ENCODE data around the gene HPSE2. TPM values are rescaled to one million over a fixed set of nuclear protein-coding genes. Genes with fewer than 3 reads are reported as not detected.

The HPSE2 gene
- total and polyA plus RNA-seq, 7 experiments from 2014 or later = not detected

DNA sequence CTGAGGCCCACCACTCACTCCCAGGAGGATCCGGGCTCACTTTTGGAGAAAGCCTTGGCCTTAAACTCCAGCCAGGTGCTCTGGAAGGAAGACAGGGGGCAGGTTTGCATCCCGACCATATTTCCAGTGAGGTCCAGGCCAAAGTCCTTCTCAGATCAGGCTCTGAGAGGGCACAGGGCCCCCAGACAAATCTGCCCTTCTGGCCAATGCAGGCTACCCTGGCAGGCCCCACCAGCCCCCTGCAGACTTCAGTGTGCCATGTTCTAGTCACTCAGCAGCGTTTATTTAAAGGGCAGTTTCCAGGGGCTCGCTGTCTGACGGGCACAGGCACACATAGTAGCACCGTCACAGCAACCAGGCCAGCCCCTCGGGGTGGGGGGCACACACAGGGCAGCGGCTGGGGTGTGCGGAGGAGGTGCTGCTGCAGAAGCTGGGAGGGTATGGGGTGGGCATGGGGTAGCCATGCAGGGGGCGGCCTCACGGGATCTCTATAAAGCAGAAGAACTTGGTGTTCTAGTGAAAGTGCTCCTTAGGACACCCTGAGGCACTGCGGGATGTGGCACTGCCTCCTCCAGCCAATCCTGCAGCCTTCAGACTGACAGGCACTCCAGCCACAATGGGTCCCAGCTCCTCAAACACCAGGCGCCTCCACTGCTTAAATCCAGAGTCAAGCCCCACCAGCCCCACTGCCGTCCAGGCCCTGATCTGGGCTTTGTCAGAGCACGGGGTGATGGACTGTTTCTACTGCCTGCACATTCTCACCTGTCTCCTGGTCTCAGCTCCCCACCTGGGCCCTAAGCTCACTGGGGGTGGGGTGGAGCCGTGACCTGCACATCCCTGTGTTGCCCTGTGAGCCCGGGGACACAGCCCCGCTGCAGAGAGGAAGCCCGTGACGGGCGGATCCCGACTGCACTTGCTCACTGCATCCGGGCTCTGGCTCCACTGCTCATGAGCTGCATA is 811.1 kb downstream of the HPSE2 start:
- POLR2A ChIA-PET = no interaction called here
- Mint-ChIP-seq H3K27me3 (no peaks in the 10 kb centered on the region), H3K4me1 (no peaks in the 10 kb centered on the region), H3K4me3 (no peak overlapping the region), H3K27ac (peak overlapping the region in 2 of 9 donors; percentile 25 to 52), H3K9me3 (no peaks in the 10 kb centered on the region), H3K36me3 (peaks cover 0 to 17% (median 0%) of the 10 kb centered on the region in 5 donors)
- no peaks in the 10 kb centered on the region for H3K27me3 ChIP-seq (ENCODE audit: control insufficient read depth in 2 of 2, insufficient read depth in 2 of 2, low read length in 2 of 2)
- H3K27ac ChIP-seq (ENCODE audit: low read depth, low read length) = no peak overlapping the region
- intact Hi-C loops (cut with micrococcal nuclease) = no loop called here
- ATAC-seq (no peak), DNase-seq (no peak)
- H3K4me3 ChIP-seq (ENCODE audit: low read length) = no peak overlapping the region
- H3K4me1 ChIP-seq (ENCODE audit: control insufficient read depth in 2 of 2, insufficient read depth in 2 of 2, low read length in 2 of 2) = no peaks in the 10 kb centered on the region
- H3K9me3 ChIP-seq (ENCODE audit: control insufficient read depth in 2 of 3, low read length in 3 of 3) = no peaks in the 10 kb centered on the region
- CTCF ChIA-PET = interaction anchor here (0.6 to 2.7 kb wide), 3 partner anchors 10 to 1784 kb away, joined by 3 to 22 read pairs (median 7); no protein-coding TSS in a partner anchor
- H3K36me3 ChIP-seq (ENCODE audit: control insufficient read depth in 2 of 3, insufficient read depth in 3 of 3, low read length in 3 of 3) = peaks cover 0 to 72% (median 4%) of the 10 kb centered on the region in 3 experiments

DNA sequence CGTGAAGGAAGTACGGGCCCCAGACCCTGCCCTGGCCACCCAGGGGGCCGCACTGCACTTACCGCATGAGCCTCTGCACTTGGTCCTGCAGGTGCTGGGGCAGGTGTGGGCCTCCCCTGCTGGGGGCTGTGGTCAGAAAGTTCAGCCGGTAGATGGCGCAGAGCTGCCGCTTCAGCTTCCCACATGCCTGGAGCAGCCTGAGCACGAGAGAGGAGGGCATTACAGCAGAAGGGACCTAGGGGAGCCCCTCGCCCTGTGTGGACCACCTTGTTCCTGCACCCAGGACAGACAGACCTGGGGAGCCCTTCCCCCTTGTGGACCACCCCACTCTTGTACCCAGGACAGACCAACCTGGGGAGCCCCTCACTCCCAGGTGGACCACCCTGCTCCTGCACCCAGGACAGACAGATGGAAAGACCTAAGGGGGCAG is 811.9 kb downstream of the HPSE2 start:
- Histone ChIP-seq H3K9me3 (ENCODE audit: control insufficient read depth in 2 of 3, low read length in 3 of 3) (no peaks in the 10 kb centered on the region), H3K27me3 (ENCODE audit: control insufficient read depth in 2 of 2, insufficient read depth in 2 of 2, low read length in 2 of 2) (no peaks in the 10 kb centered on the region), H3K27ac (ENCODE audit: low read depth, low read length) (no peak overlapping the region), H3K4me3 (ENCODE audit: low read length) (no peak overlapping the region), H3K36me3 (ENCODE audit: control insufficient read depth in 2 of 3, insufficient read depth in 3 of 3, low read length in 3 of 3) (peaks cover 0 to 76% (median 7%) of the 10 kb centered on the region in 3 experiments), H3K4me1 (ENCODE audit: control insufficient read depth in 2 of 2, insufficient read depth in 2 of 2, low read length in 2 of 2) (no peaks in the 10 kb centered on the region)
- no peaks in the 10 kb centered on the region for H3K4me1 Mint-ChIP-seq
- peaks cover 0 to 23% (median 3%) of the 10 kb centered on the region in 5 donors for H3K36me3 Mint-ChIP-seq
- no peaks in the 10 kb centered on the region for H3K27me3 Mint-ChIP-seq
- no peak overlapping the region for H3K27ac Mint-ChIP-seq
- intact Hi-C loops (cut with micrococcal nuclease) = no loop called here
- ChIA-PET POLR2A (interaction anchor here (1.0 kb wide), 1 partner anchor 9 kb away, joined by 4 read pairs; the partner anchor contains the start of gene PYROXD2), CTCF (no interaction called here)
- no peak for DNase-seq
- no peak for ATAC-seq
- no peaks in the 10 kb centered on the region for H3K9me3 Mint-ChIP-seq
- no peak overlapping the region for H3K4me3 Mint-ChIP-seq

DNA sequence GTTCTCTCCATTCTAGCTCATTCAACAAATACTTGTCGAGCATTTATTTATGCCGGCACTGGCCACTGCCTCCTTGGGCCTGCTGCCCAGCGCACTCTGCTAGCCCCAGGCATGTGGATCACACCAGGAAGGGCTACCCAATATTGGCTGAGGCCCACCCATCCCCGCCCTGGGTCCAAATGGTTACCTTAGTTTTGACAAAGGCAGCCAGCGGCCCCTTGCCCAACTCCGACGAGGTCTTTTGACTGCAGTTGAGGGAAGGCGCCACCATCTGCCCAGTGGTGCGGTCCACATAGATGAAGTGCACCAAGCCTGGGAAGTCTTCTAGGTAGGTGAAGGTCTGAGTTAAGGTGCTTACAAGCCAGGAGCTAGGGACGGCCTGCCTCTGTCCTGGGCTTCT is 813.5 kb downstream of the HPSE2 start:
- Mint-ChIP-seq H3K36me3 (peaks cover 0 to 18% (median 3%) of the 10 kb centered on the region in 5 donors), H3K4me1 (no peaks in the 10 kb centered on the region), H3K27me3 (no peaks in the 10 kb centered on the region), H3K4me3 (no peak overlapping the region), H3K9me3 (no peaks in the 10 kb centered on the region), H3K27ac (no peak overlapping the region)
- H3K9me3 ChIP-seq (ENCODE audit: control insufficient read depth in 2 of 3, low read length in 3 of 3) = no peaks in the 10 kb centered on the region
- intact Hi-C loops (cut with micrococcal nuclease) = no loop called here
- CTCF ChIA-PET = no interaction called here
- POLR2A ChIA-PET = no interaction called here
- DNase-seq (no peak), ATAC-seq (no peak)
- no peaks in the 10 kb centered on the region for H3K27me3 ChIP-seq (ENCODE audit: control insufficient read depth in 2 of 2, insufficient read depth in 2 of 2, low read length in 2 of 2)
- peaks cover 0 to 79% (median 7%) of the 10 kb centered on the region in 3 experiments for H3K36me3 ChIP-seq (ENCODE audit: control insufficient read depth in 2 of 3, insufficient read depth in 3 of 3, low read length in 3 of 3)
- H3K4me1 ChIP-seq (ENCODE audit: control insufficient read depth in 2 of 2, insufficient read depth in 2 of 2, low read length in 2 of 2) = no peaks in the 10 kb centered on the region
- H3K27ac ChIP-seq (ENCODE audit: low read depth, low read length) = no peak overlapping the region
- H3K4me3 ChIP-seq (ENCODE audit: low read length) = no peak overlapping the region

DNA sequence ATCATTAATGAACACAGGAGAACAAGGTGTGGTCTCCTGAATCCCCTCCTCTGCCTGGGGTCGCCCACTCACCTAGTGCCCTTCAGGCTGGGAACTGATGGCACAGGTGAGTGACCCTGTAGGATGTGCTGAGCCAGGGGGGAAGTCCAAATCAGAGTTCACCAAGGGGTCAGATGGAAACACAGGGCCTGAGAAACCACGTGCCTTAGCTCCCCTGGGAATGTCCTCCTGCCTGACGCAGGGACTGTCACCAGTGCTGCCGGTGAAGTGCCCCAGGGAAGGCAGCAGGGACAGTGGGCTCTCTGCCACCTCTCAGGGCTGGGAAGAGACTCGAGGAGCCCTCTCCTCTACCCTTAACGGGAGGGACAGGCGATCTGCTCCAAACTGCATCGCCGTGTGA is 814.9 kb downstream of the HPSE2 start:
- ATAC-seq (no peak), DNase-seq (no peak)
- H3K27ac ChIP-seq (ENCODE audit: low read depth, low read length) = no peak overlapping the region
- ChIA-PET POLR2A (no interaction called here), CTCF (no interaction called here)
- Mint-ChIP-seq H3K4me3 (no peak overlapping the region), H3K36me3 (peaks cover 0 to 18% (median 3%) of the 10 kb centered on the region in 5 donors), H3K4me1 (peaks cover 0 to 2% (median 0%) of the 10 kb centered on the region in 7 donors), H3K27me3 (no peaks in the 10 kb centered on the region), H3K27ac (no peak overlapping the region), H3K9me3 (no peaks in the 10 kb centered on the region)
- no peaks in the 10 kb centered on the region for H3K27me3 ChIP-seq (ENCODE audit: control insufficient read depth in 2 of 2, insufficient read depth in 2 of 2, low read length in 2 of 2)
- intact Hi-C loops (cut with micrococcal nuclease) = no loop called here
- no peak overlapping the region for H3K4me3 ChIP-seq (ENCODE audit: low read length)
- H3K4me1 ChIP-seq (ENCODE audit: control insufficient read depth in 2 of 2, insufficient read depth in 2 of 2, low read length in 2 of 2) = no peaks in the 10 kb centered on the region
- H3K36me3 ChIP-seq (ENCODE audit: control insufficient read depth in 2 of 3, insufficient read depth in 3 of 3, low read length in 3 of 3) = peaks cover 0 to 76% (median 7%) of the 10 kb centered on the region in 3 experiments
- no peaks in the 10 kb centered on the region for H3K9me3 ChIP-seq (ENCODE audit: control insufficient read depth in 2 of 3, low read length in 3 of 3)

DNA sequence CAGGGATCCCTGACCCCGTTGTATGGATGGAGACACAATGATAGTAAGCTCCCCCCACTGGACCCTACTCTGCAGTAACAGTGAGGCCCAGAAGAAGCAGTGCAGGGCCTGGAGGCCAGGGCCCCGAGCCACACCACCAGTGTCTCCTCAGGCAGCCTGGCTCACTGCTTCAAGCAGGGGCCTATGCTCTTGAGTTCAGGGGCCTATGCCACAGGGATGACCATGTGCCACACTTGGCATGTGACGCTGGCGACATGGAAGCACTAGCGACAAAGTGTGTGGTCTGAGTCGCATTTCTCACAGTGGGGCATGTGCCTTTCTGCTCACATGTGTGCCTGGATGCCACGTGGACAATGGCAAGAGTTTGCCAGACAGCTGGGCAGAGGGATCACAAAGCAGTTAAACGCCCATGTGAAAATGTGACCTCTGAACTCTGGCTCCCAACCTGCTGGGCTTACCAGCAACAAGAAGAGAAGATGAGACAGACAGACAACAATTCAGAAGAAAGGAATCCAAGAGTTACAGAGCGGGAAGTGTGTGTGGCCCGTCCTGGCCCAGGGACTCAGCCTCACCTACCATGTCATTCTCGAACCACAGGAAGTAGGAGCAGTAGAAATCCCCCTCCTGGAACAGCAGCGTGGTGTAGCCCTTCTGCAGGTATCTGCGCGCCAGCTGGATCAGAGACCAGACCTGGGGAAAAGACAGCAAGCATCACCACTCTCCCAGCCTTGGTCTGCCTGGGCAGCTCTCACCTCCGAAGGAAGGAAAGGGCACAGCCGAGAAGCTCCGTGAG is 816.0 kb downstream of the HPSE2 start:
- no peak for DNase-seq
- ATAC-seq = no peak
- Mint-ChIP-seq H3K4me3 (no peak overlapping the region), H3K27ac (peak overlapping the region in 2 of 9 donors; percentile 59 to 63), H3K27me3 (no peaks in the 10 kb centered on the region), H3K4me1 (peaks cover 5 to 11% (median 7%) of the 10 kb centered on the region in 7 donors), H3K36me3 (peaks cover 0 to 18% (median 4%) of the 10 kb centered on the region in 5 donors), H3K9me3 (no peaks in the 10 kb centered on the region)
- CTCF ChIA-PET = no interaction called here
- intact Hi-C loops (cut with micrococcal nuclease) = no loop called here
- Histone ChIP-seq H3K36me3 (ENCODE audit: control insufficient read depth in 2 of 3, insufficient read depth in 3 of 3, low read length in 3 of 3) (peaks cover 0 to 68% (median 7%) of the 10 kb centered on the region in 3 experiments), H3K27me3 (ENCODE audit: control insufficient read depth in 2 of 2, insufficient read depth in 2 of 2, low read length in 2 of 2) (no peaks in the 10 kb centered on the region), H3K4me3 (ENCODE audit: low read length) (no peak overlapping the region), H3K27ac (ENCODE audit: low read depth, low read length) (no peak overlapping the region), H3K9me3 (ENCODE audit: control insufficient read depth in 2 of 3, low read length in 3 of 3) (no peaks in the 10 kb centered on the region), H3K4me1 (ENCODE audit: control insufficient read depth in 2 of 2, insufficient read depth in 2 of 2, low read length in 2 of 2) (peaks cover 0 to 6% of the 10 kb centered on the region in 2 donors)
- POLR2A ChIA-PET = no interaction called here

DNA sequence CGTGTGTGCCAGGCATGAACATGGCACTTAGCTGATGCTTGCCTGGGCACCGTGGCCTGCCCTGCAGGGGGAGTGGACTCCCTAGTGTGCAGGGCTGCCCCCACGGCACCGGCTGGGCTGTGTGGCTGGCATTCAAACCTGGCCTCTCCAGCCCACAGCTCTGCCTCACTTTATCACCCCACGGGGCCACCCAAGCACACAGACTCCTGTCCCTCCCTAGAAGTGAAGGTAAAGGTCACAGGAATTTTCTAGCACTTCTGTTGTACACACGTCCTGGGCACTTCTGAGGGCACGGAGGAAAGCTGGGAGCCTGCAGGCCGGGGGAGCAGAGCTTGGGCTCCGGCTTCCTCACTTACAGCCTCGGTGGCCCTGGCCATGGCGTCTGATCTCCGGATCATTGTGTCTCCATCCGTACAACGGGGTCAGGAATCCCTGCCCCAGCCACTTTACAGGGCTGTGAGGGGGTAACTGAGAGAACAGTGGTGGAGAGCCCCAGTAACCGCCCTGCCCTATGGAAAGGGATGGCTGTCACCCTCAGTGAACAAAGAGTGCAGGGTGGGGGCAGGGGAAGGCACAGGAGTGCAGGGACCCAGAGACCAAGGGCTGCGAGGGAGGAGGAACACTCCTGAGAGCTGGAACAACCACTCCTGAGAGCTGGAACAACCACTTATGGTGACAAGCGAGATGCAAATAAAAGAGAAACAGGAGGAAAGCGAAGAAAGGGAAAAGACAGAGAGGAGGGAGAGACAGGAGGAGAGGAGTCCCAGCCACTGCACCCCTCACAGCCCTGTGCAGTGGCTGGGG is 816.8 kb downstream of the HPSE2 start:
- DNase-seq (no peak), ATAC-seq (no peak)
- intact Hi-C loops (cut with micrococcal nuclease) = no loop called here
- Histone ChIP-seq H3K4me3 (ENCODE audit: low read length) (no peak overlapping the region), H3K36me3 (ENCODE audit: control insufficient read depth in 2 of 3, insufficient read depth in 3 of 3, low read length in 3 of 3) (peaks cover 0 to 60% (median 7%) of the 10 kb centered on the region in 3 experiments), H3K9me3 (ENCODE audit: control insufficient read depth in 2 of 3, low read length in 3 of 3) (no peaks in the 10 kb centered on the region), H3K27ac (ENCODE audit: low read depth, low read length) (no peak overlapping the region), H3K27me3 (ENCODE audit: control insufficient read depth in 2 of 2, insufficient read depth in 2 of 2, low read length in 2 of 2) (no peaks in the 10 kb centered on the region), H3K4me1 (ENCODE audit: control insufficient read depth in 2 of 2, insufficient read depth in 2 of 2, low read length in 2 of 2) (peaks cover 0 to 13% of the 10 kb centered on the region in 2 donors)
- H3K9me3 Mint-ChIP-seq = no peaks in the 10 kb centered on the region
- H3K4me3 Mint-ChIP-seq = no peak overlapping the region
- H3K36me3 Mint-ChIP-seq = peaks cover 0 to 18% (median 4%) of the 10 kb centered on the region in 5 donors
- ChIA-PET POLR2A (no interaction called here), CTCF (no interaction called here)
- H3K27me3 Mint-ChIP-seq = no peaks in the 10 kb centered on the region
- H3K27ac Mint-ChIP-seq = no peak overlapping the region
- H3K4me1 Mint-ChIP-seq = peaks cover 12 to 18% (median 15%) of the 10 kb centered on the region in 7 donors
